ENCODE measurements around the gene TEX19. TPM values are rescaled to one million over a fixed set of nuclear protein-coding genes. Genes with fewer than 3 reads are reported as not detected.

Gene TEX19
- total RNA-seq, 2 experiments from 2014 or later, result 2.0 to 3.4 TPM

DNA sequence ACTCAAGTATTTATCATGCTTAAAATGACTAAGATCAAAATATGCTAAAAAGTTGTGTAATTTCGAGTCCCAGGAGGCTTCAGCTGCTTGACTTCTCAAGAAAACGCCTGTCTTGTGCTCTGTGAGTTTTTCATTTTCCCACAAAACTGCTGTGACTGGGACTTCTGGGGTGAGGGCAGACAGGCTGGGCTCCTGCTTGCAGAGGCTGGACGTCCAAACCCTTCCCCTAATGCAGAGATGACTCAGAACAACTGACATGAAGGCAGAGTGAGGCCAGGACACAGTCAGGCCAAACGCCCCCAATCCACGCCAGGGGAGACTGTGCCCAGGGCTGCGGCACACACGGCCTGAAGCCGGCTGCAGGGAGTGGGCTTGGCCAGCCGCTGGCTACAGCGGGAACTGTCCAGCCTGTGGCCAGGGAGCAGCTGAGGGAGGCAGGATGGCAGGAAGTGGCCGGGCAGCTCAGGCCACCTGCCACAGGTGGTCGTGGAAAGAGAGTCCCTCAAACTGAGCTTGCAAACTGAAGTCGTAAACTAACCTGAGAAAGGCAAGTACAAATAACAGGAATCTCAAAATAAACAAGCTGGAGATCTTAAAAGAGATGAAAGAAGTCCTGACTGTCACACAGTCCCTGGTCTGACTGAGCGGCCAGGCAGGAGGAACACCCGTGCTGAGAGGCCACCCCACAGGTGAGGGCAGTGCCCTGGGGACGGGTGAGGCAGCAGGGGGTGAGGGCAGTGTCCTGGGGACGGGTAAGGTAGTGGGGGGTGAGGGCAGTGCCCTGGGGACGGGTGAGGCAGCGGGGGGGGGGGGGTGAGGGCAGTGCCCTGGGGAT lies 37.8 kb downstream of the TEX19 start:
- Histone ChIP-seq H3K36me3 (ENCODE audit: insufficient read depth, low read length) (peaks cover 19% of the 10 kb centered on the region), H3K9me3 (ENCODE audit: low read length) (no peaks in the 10 kb centered on the region), H3K4me2 (ENCODE audit: low read length) (no peak overlapping the region), H3K4me1 (ENCODE audit: insufficient read depth, low read length, poor library complexity, severe bottlenecking) (peaks cover 10% of the 10 kb centered on the region), H3K27ac (ENCODE audit: low read depth, low read length, poor library complexity, severe bottlenecking) (no peak overlapping the region), H2AFZ (ENCODE audit: low read length) (no peak overlapping the region), H3K79me2 (ENCODE audit: insufficient read depth, low read depth, low read length) (no peaks in the 10 kb centered on the region), H3K4me3 (ENCODE audit: low read depth, low read length, poor library complexity, severe bottlenecking) (no peak overlapping the region), H3K9me2 (ENCODE audit: insufficient read depth, low read length) (no peaks in the 10 kb centered on the region), H4K20me1 (ENCODE audit: insufficient read depth, low read length) (no peaks in the 10 kb centered on the region)
- CTCF ChIA-PET (ENCODE audit: unreplicated experiment), result no interaction called here
- TF ChIP-seq CTCF (conservative IDR thresholded peaks at IDR 0.05; ENCODE audit: low read length) (no peak), EZH2phosphoT487 (IDR thresholded peaks at IDR 0.05; ENCODE audit: borderline replicate concordance, low read depth, low read length) (no peak)
- intact Hi-C loops (cut with micrococcal nuclease; ENCODE audit: unreplicated experiment), result no loop called here
- no TSS peak for BruUV-seq (replicated peaks)
- POLR2A ChIA-PET, result no interaction called here
- DNase-seq (ENCODE audit: low spot score), result no peak

DNA sequence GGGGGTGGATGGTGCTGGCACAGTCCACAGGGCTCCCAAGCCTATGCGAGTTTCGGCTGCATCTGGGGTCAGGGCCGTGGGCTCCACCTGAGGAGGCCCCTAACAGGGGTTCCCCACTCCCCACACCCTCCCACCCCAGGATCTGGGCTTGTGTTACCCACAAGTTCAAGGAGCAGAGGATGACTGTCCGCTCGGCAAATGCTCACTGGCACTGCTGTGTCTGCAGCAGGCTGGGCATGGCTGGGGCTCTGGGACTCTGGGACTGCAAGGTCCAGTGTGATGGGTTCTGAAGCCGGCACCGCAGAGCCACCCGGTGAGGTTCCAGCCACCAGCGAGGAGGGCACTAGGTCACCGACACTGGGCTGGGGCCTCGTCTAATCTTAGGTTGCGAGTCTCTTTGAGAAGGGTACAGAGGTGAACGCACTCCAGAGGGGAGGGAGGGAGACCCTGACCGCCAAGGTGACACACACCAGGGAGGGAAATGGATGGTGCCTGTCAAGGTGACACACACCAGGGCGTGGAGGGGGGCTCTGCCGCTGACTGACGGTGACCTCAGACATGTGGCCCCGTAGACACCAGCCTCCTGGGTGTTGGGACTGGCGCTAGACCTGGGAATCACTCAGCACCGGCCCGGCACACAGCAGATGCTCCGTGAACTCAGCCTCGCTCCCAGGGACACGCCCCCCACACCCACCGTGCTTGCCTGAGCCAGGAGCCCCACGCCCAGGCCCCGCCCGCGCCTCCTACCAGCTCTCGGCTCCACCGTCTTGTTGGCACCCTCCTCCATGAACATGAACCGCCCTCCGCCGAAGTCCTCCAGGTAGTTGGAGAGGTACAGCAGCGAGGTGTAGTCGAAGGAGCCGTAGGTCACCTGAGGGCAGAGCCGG lies 38.6 kb downstream of the TEX19 start:
- H3K27ac ChIP-seq (ENCODE audit: low read depth, low read length, poor library complexity, severe bottlenecking), result no peak overlapping the region
- H3K4me1 ChIP-seq (ENCODE audit: insufficient read depth, low read length, poor library complexity, severe bottlenecking), result peaks cover 18% of the 10 kb centered on the region
- ChIA-PET CTCF (ENCODE audit: unreplicated experiment) (no interaction called here), POLR2A (no interaction called here)
- no peak for TF ChIP-seq EZH2phosphoT487 (IDR thresholded peaks at IDR 0.05; ENCODE audit: borderline replicate concordance, low read depth, low read length)
- no peak for TF ChIP-seq CTCF (conservative IDR thresholded peaks at IDR 0.05; ENCODE audit: low read length)
- no peaks in the 10 kb centered on the region for H4K20me1 ChIP-seq (ENCODE audit: insufficient read depth, low read length)
- intact Hi-C loops (cut with micrococcal nuclease; ENCODE audit: unreplicated experiment), result no loop called here
- no peaks in the 10 kb centered on the region for H3K9me2 ChIP-seq (ENCODE audit: insufficient read depth, low read length)
- no peak overlapping the region for H3K4me3 ChIP-seq (ENCODE audit: low read depth, low read length, poor library complexity, severe bottlenecking)
- BruUV-seq (replicated peaks), result no TSS peak
- H3K9me3 ChIP-seq (ENCODE audit: low read length), result no peaks in the 10 kb centered on the region
- DNase-seq (ENCODE audit: low spot score), result no peak
- no peak overlapping the region for H3K4me2 ChIP-seq (ENCODE audit: low read length)
- no peaks in the 10 kb centered on the region for H3K79me2 ChIP-seq (ENCODE audit: insufficient read depth, low read depth, low read length)
- peaks cover 23% of the 10 kb centered on the region for H3K36me3 ChIP-seq (ENCODE audit: insufficient read depth, low read length)
- no peak overlapping the region for H2AFZ ChIP-seq (ENCODE audit: low read length)

Data from OCI-LY7 (cell line).